GM23338 (cell line): ENCODE measurements around the gene CALHM2. TPM values are rescaled to one million over a fixed set of nuclear protein-coding genes. Genes with fewer than 3 reads are reported as not detected.
A peak's percentile ranks its signal among the peaks of the same experiment; 100 is the strongest.

ENCODE experiments used
- ATAC-seq: fragments of 200-7000 bp; cut with Tn5 transposase; 3 replicates; pipeline ENCODE4 v1.9.1; 2020
- DNase-seq: peaks from one replicate; pipeline ENCODE4 v3.0.0-alpha.2; 2015; ENCODE audit warnings: low spot score
- H2AFZ ChIP-seq: fragments of 200-600 bp; sonication (generic); 2 replicates; pipeline ENCODE4 v1.8.0; 2016; ENCODE audit warnings: antibody characterized with exemption, mild to moderate bottlenecking, moderate library complexity
- H3F3A ChIP-seq: fragments of 200-600 bp; sonication (generic); replicated peaks from 2 replicates; pipeline ENCODE4 v1.8.0; 2017; ENCODE audit warnings: antibody characterized with exemption, mixed run types, low read depth
- H3K27ac ChIP-seq: fragments of 200-600 bp; sonication (generic); 2 replicates; pipeline ENCODE4 v1.6.1; 2016; ENCODE audit warnings: low read depth
- H3K27me3 ChIP-seq: fragments of 200-600 bp; sonication (generic); 2 replicates; pipeline ENCODE4 v1.8.0; 2016; ENCODE audit warnings: mild to moderate bottlenecking, mixed run types, moderate library complexity; ENCODE audit not compliant: insufficient read depth
- H3K36me3 ChIP-seq: fragments of 200-600 bp; sonication (generic); 2 replicates; pipeline ENCODE4 v1.8.0; 2016; ENCODE audit warnings: mild to moderate bottlenecking; ENCODE audit not compliant: insufficient read depth
- H3K4me1 ChIP-seq: fragments of 200-600 bp; sonication (generic); 2 replicates; pipeline ENCODE4 v1.8.0; 2016; ENCODE audit warnings: mild to moderate bottlenecking, moderate library complexity; ENCODE audit not compliant: insufficient read depth
- H3K4me2 ChIP-seq: fragments of 200-600 bp; sonication (generic); 2 replicates; pipeline ENCODE4 v1.7.1; 2017; ENCODE audit warnings: mixed run types
- H3K4me3 ChIP-seq: fragments of 200-600 bp; sonication (generic); 2 replicates; pipeline ENCODE4 v1.6.1; 2016; ENCODE audit warnings: mixed run types
- H3K79me2 ChIP-seq: fragments of 200-600 bp; sonication (generic); replicated peaks from 2 replicates; pipeline ENCODE4 v1.8.0; 2017; ENCODE audit warnings: mild to moderate bottlenecking; ENCODE audit not compliant: insufficient read depth
- H3K9me2 ChIP-seq: fragments of 200-600 bp; sonication (generic); 2 replicates; pipeline ENCODE4 v1.8.0; 2017; ENCODE audit not compliant: insufficient read depth
- H4K20me1 ChIP-seq: fragments of 200-600 bp; sonication (generic); replicated peaks from 2 replicates; pipeline ENCODE4 v1.8.0; 2017; ENCODE audit warnings: mild to moderate bottlenecking; ENCODE audit not compliant: insufficient read depth
- H3K27ac Mint-ChIP-seq: 2 replicates; pipeline ENCODE4 v1.8.0; 2020; ENCODE audit warnings: inconsistent platforms, mild to moderate bottlenecking, moderate library complexity, mixed read lengths
- H3K27me3 Mint-ChIP-seq: 3 replicates; pipeline ENCODE4 v1.8.0; 2022; ENCODE audit warnings: low read depth, mild to moderate bottlenecking, moderate library complexity, mixed read lengths, inconsistent platforms; ENCODE audit not compliant: insufficient read depth, poor library complexity
- H3K36me3 Mint-ChIP-seq: 3 replicates; pipeline ENCODE4 v1.8.0; 2021; ENCODE audit warnings: low read depth, mild to moderate bottlenecking, inconsistent platforms, moderate library complexity, mixed read lengths
- H3K4me1 Mint-ChIP-seq: 3 replicates; pipeline ENCODE4 v1.8.0; 2020; ENCODE audit warnings: mild to moderate bottlenecking, inconsistent platforms, mixed read lengths
- H3K4me3 Mint-ChIP-seq: 3 replicates; pipeline ENCODE4 v1.8.0; 2021; ENCODE audit warnings: moderate library complexity, mild to moderate bottlenecking, inconsistent platforms, mixed read lengths
- H3K9me3 Mint-ChIP-seq: 3 replicates; pipeline ENCODE4 v1.8.0; 2020; ENCODE audit warnings: moderate library complexity, mild to moderate bottlenecking, inconsistent platforms, mixed read lengths
- CREB1 ChIP-seq: fragments of 250-450 bp; sonication (Bioruptor Pico); IDR thresholded peaks from 2 replicates; pipeline ENCODE4 v1.5.0; 2020; ENCODE audit warnings: low read depth, mild to moderate bottlenecking, moderate library complexity
- CTCF ChIP-seq, 2 experiments: fragments of 200-600 bp in 1 of 2; sonication (generic) in 1 of 2; conservative IDR thresholded peaks; 2 replicates each; pipeline versions ENCODE4 v1.5.1 to v1.6.1; 2016 to 2017; ENCODE audit warnings: antibody characterized with exemption in 2 of 2, low read depth in 2 of 2, mild to moderate bottlenecking in 2 of 2, moderate library complexity in 1 of 2
- ETS1 ChIP-seq: IDR thresholded peaks from 2 replicates; pipeline ENCODE4 v1.6.1; 2016; ENCODE audit warnings: antibody characterized with exemption
- EZH2 ChIP-seq: fragments of 200-600 bp; sonication (generic); IDR thresholded peaks from one replicate; pipeline ENCODE4 v1.8.0; 2017; ENCODE audit warnings: antibody characterized with exemption, mild to moderate bottlenecking, low read depth; ENCODE audit not compliant: unreplicated experiment
- EZH2phosphoT487 ChIP-seq: fragments of 200-600 bp; sonication (generic); IDR thresholded peaks from one replicate; pipeline ENCODE4 v1.8.1; 2018; ENCODE audit warnings: antibody characterized with exemption; ENCODE audit not compliant: unreplicated experiment
- JUNB ChIP-seq: IDR thresholded peaks from one replicate; pipeline ENCODE4 v1.6.1; 2016; ENCODE audit warnings: antibody characterized with exemption; ENCODE audit not compliant: unreplicated experiment
- NANOG ChIP-seq: IDR thresholded peaks from 2 replicates; pipeline ENCODE4 v1.6.1; 2016; ENCODE audit warnings: antibody characterized with exemption, borderline replicate concordance
- POLR2AphosphoS5 ChIP-seq: IDR thresholded peaks from 2 replicates; pipeline ENCODE4 v1.6.1; 2016; ENCODE audit warnings: antibody characterized with exemption, low read depth
- REST ChIP-seq: IDR thresholded peaks from one replicate; pipeline ENCODE4 v1.6.1; 2018; ENCODE audit warnings: antibody characterized with exemption; ENCODE audit not compliant: unreplicated experiment
- STAT1 ChIP-seq: IDR thresholded peaks from one replicate; pipeline ENCODE4 v1.6.1; 2016; ENCODE audit warnings: antibody characterized with exemption; ENCODE audit not compliant: unreplicated experiment
- ZNF114 ChIP-seq: fragments of 250-450 bp; sonication (Bioruptor Pico); IDR thresholded peaks from 2 replicates; pipeline ENCODE4 v1.5.0; 2020; ENCODE audit warnings: mild to moderate bottlenecking, moderate library complexity
- ZNF331 ChIP-seq: fragments of 250-450 bp; sonication (Bioruptor Pico); IDR thresholded peaks from 2 replicates; pipeline ENCODE4 v1.5.0; 2020; ENCODE audit warnings: low read depth, mild to moderate bottlenecking, moderate library complexity
- long read RNA-seq: library from polyadenylated mRNA; unstranded; transcript quantifications from one replicate; pipeline ENCODE4 v2.0.0, GENCODE V29; 2020; ENCODE audit not compliant: unreplicated experiment
- polyA plus RNA-seq: library from polyadenylated mRNA; unstranded; fragments of >200 nt; fragmentation: Nextera tagmentation; extraction: Ambion mirVana; gene quantifications from 2 replicates; pipeline ENCODE4 v1.2.1, GENCODE V29; 2016
- total RNA-seq: library from RNA; depleted of rRNA; stranded (reverse); fragments of >200 nt; shearing (Covaris generic); gene quantifications from 2 replicates; pipeline ENCODE4 v1.2.3, GENCODE V29; 2014; rRNA removed

Gene CALHM2
- total RNA-seq (2.1 and 2.7 TPM in 2 replicates), polyA plus RNA-seq (2.1 and 2.2 TPM in 2 replicates)
- long read RNA-seq, partial matches to known transcripts: 1 of 2 reads
- long read RNA-seq, other reads (novel, unspliced or antisense): 1 of 2 reads

GRCh38 chr10:103451831-103452505 lies at the start of gene CALHM2:
Gene CALHM2 (minus strand): TSS chr10:103452370. CDS start chr10:103449941, 2,429 bp downstream.
- peak within 1 kb of the TSS; percentile 84 for H2AFZ ChIP-seq
- no peaks in the 10 kb centered on the region; the same call in 1 of the 2 replicates for H4K20me1 ChIP-seq
- no peaks in the 10 kb centered on the region; the same call in 1 of the 2 replicates for H3K4me1 ChIP-seq
- Mint-ChIP-seq H3K9me3 (no peaks in the 10 kb centered on the region; the same call in 1 of the 3 replicates), H3K36me3 (peaks cover 20% of the 10 kb centered on the region), H3K4me1 (peaks cover 12% of the 10 kb centered on the region), H3K27me3 (peaks cover 23% of the 10 kb centered on the region), H3K27ac (no peak within 1 kb of the TSS), H3K4me3 (peak within 1 kb of the TSS; percentile 73)
- H3K27ac ChIP-seq: no peak within 1 kb of the TSS
- ATAC-seq (peak; percentile 86), DNase-seq (peak; percentile 75)
- no peaks in the 10 kb centered on the region for H3K9me2 ChIP-seq
- H3K79me2 ChIP-seq: no peaks in the 10 kb centered on the region
- peak within 1 kb of the TSS; percentile 78 for H3K4me2 ChIP-seq
- H3K27me3 ChIP-seq: no peaks in the 10 kb centered on the region
- H3F3A ChIP-seq: no peaks in the 10 kb centered on the region
- no peaks in the 10 kb centered on the region for H3K36me3 ChIP-seq
- TF ChIP-seq POLR2AphosphoS5 (peak; percentile 34; the same call in 1 of the 2 replicates), ZNF331 (CRISPR knock-in tag) (no peak)
- peak within 1 kb of the TSS; percentile 66 for H3K4me3 ChIP-seq

GRCh38 chr10:103501186-103501585 lies 49.0 kb upstream of the CALHM2 start:
- no peak for ATAC-seq
- Histone ChIP-seq H3K4me3 (no peak overlapping the region), H3K9me2 (no peaks in the 10 kb centered on the region), H3K4me2 (no peak overlapping the region), H3K79me2 (no peaks in the 10 kb centered on the region), H3K36me3 (no peaks in the 10 kb centered on the region), H3K27ac (no peak overlapping the region), H2AFZ (no peak overlapping the region), H3F3A (no peaks in the 10 kb centered on the region), H3K27me3 (peaks cover 13% of the 10 kb centered on the region), H3K4me1 (no peaks in the 10 kb centered on the region), H4K20me1 (no peaks in the 10 kb centered on the region)
- Mint-ChIP-seq H3K27me3 (peaks cover 4% of the 10 kb centered on the region), H3K27ac (no peak overlapping the region), H3K9me3 (no peaks in the 10 kb centered on the region; the same call in 2 of the 3 replicates), H3K36me3 (no peaks in the 10 kb centered on the region), H3K4me1 (peaks cover 4% of the 10 kb centered on the region; the same call in 2 of the 3 replicates), H3K4me3 (no peak overlapping the region)
- no peak for DNase-seq
- no peak for TF ChIP-seq POLR2AphosphoS5
- TF ChIP-seq REST: no peak
- no peak for TF ChIP-seq ETS1
- no peak for TF ChIP-seq EZH2phosphoT487
- no peak for TF ChIP-seq CTCF (conservative IDR thresholded peaks at IDR 0.05; ENCODE audit: low read depth in 2 of 2)
- TF ChIP-seq EZH2: no peak
- no peak for TF ChIP-seq NANOG
- no peak for TF ChIP-seq STAT1
- TF ChIP-seq JUNB: no peak
- no peak for TF ChIP-seq ZNF114
- no peak for TF ChIP-seq ZNF331 (CRISPR knock-in tag)
- TF ChIP-seq CREB1 (CRISPR knock-in tag): no peak
